Osteoblast (primary cell): Measurements from ENCODE around the gene ATOH8. TPM values are rescaled to one million over a fixed set of nuclear protein-coding genes. Genes with fewer than 3 reads are reported as not detected.

Experiments used
- DNase-seq: peaks from one replicate; pipeline ENCODE4 v3.0.0; 2011; ENCODE audit warnings: low spot score, mixed read lengths; ENCODE audit not compliant: insufficient read length; ENCODE audit errors: missing footprints
- H2AFZ ChIP-seq: 2 replicates; pipeline ENCODE4 v1.6.0; 2011; ENCODE audit warnings: mild to moderate bottlenecking, low read length
- H3K27ac ChIP-seq: 2 replicates; pipeline ENCODE4 v1.5.1; 2011; ENCODE audit warnings: mild to moderate bottlenecking, low read depth, low read length, moderate library complexity
- H3K27me3 ChIP-seq: 2 replicates; pipeline ENCODE4 v1.6.0; 2012; ENCODE audit warnings: mild to moderate bottlenecking, control low read depth, inconsistent platforms, low read length, moderate library complexity; ENCODE audit not compliant: insufficient read depth
- H3K36me3 ChIP-seq: 2 replicates; pipeline ENCODE4 v1.5.1; 2011; ENCODE audit warnings: mild to moderate bottlenecking, low read length, control low read depth, moderate library complexity; ENCODE audit not compliant: insufficient read depth
- H3K4me1 ChIP-seq: 2 replicates; pipeline ENCODE4 v1.5.1; 2011; ENCODE audit warnings: mild to moderate bottlenecking, low read length, control low read depth, moderate library complexity; ENCODE audit not compliant: insufficient read depth
- H3K4me2 ChIP-seq: 2 replicates; pipeline ENCODE4 v1.6.0; 2011; ENCODE audit warnings: mild to moderate bottlenecking, low read length; ENCODE audit not compliant: insufficient read depth
- H3K4me3 ChIP-seq: fragments of 200-600 bp; sonication (generic); 3 replicates; pipeline ENCODE4 v1.5.1; 2012; ENCODE audit warnings: mild to moderate bottlenecking, low read length, inconsistent platforms; ENCODE audit not compliant: insufficient read depth
- H3K79me2 ChIP-seq: 2 replicates; pipeline ENCODE4 v1.6.0; 2012; ENCODE audit warnings: mild to moderate bottlenecking, low read length, control low read depth, inconsistent platforms; ENCODE audit not compliant: insufficient read depth
- H3K9me3 ChIP-seq: 2 replicates; pipeline ENCODE4 v1.5.1; 2011; ENCODE audit warnings: low read depth, low read length, control low read depth
- H4K20me1 ChIP-seq: 2 replicates; pipeline ENCODE4 v1.6.0; 2012; ENCODE audit warnings: mild to moderate bottlenecking, low read length, control low read depth; ENCODE audit not compliant: insufficient read depth
- total RNA-seq: library from RNA; depleted of rRNA; stranded (reverse); fragments of >200 nt; gene quantifications from 2 replicates; pipeline ENCODE4 v1.2.3, GENCODE V29; 2012
- TF ChIP-seq, protein P1 (sequence below): IDR thresholded peaks from 2 replicates; pipeline ENCODE4 v1.5.1; 2011; ENCODE audit warnings: mild to moderate bottlenecking, low read depth, low read length, moderate library complexity; ENCODE audit errors: extremely low read depth

The ATOH8 gene
- total RNA-seq, 1 donor: 35.1 TPM

GRCh38 chr2:85784474-85784986 is 30.7 kb downstream of the ATOH8 start:
- peak overlapping the region; percentile 36 for H2AFZ ChIP-seq
- TF ChIP-seq, protein P1, sequence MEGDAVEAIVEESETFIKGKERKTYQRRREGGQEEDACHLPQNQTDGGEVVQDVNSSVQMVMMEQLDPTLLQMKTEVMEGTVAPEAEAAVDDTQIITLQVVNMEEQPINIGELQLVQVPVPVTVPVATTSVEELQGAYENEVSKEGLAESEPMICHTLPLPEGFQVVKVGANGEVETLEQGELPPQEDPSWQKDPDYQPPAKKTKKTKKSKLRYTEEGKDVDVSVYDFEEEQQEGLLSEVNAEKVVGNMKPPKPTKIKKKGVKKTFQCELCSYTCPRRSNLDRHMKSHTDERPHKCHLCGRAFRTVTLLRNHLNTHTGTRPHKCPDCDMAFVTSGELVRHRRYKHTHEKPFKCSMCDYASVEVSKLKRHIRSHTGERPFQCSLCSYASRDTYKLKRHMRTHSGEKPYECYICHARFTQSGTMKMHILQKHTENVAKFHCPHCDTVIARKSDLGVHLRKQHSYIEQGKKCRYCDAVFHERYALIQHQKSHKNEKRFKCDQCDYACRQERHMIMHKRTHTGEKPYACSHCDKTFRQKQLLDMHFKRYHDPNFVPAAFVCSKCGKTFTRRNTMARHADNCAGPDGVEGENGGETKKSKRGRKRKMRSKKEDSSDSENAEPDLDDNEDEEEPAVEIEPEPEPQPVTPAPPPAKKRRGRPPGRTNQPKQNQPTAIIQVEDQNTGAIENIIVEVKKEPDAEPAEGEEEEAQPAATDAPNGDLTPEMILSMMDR: no peak
- H4K20me1 ChIP-seq: peaks cover 26% of the 10 kb centered on the region
- peak overlapping the region; percentile 19 for H3K4me2 ChIP-seq
- H3K79me2 ChIP-seq: peaks cover 3% of the 10 kb centered on the region
- H3K27me3 ChIP-seq: no peaks in the 10 kb centered on the region
- no peak for DNase-seq
- H3K36me3 ChIP-seq: peaks cover 24% of the 10 kb centered on the region
- H3K27ac ChIP-seq: peak overlapping the region; percentile 68
- H3K4me1 ChIP-seq: peaks cover 28% of the 10 kb centered on the region
- H3K9me3 ChIP-seq: no peaks in the 10 kb centered on the region
- H3K4me3 ChIP-seq: peak overlapping the region; percentile 50

GRCh38 chr2:85785027-85785822 is 31.4 kb downstream of the ATOH8 start:
- peaks cover 24% of the 10 kb centered on the region for H3K36me3 ChIP-seq
- H3K4me2 ChIP-seq: peak overlapping the region; percentile 19
- H4K20me1 ChIP-seq: peaks cover 19% of the 10 kb centered on the region
- H3K27ac ChIP-seq: peak overlapping the region; percentile 68
- H3K9me3 ChIP-seq: no peaks in the 10 kb centered on the region
- H3K27me3 ChIP-seq: no peaks in the 10 kb centered on the region
- peaks cover 28% of the 10 kb centered on the region for H3K4me1 ChIP-seq
- H3K79me2 ChIP-seq: no peaks in the 10 kb centered on the region
- TF ChIP-seq, protein P1: no peak
- peak overlapping the region; percentile 50 for H3K4me3 ChIP-seq
- peak; percentile 97 for DNase-seq
- peak overlapping the region; percentile 36 for H2AFZ ChIP-seq

- no peaks in the 10 kb centered on the region for H3K9me3 ChIP-seq
- H3K27ac ChIP-seq: peak overlapping the region; percentile 68
- no peaks in the 10 kb centered on the region for H3K79me2 ChIP-seq
- peak overlapping the region; percentile 19 for H3K4me2 ChIP-seq
- H3K36me3 ChIP-seq: peaks cover 21% of the 10 kb centered on the region
- H2AFZ ChIP-seq: no peak overlapping the region
- peaks cover 19% of the 10 kb centered on the region for H4K20me1 ChIP-seq
- TF ChIP-seq, protein P1: no peak
- no peak overlapping the region for H3K4me3 ChIP-seq
- peaks cover 26% of the 10 kb centered on the region for H3K4me1 ChIP-seq
- H3K27me3 ChIP-seq: no peaks in the 10 kb centered on the region
- peak; percentile 87 for DNase-seq
Observed at GRCh38 chr2:85785871-85786270, 32.1 kb downstream of the ATOH8 start.

DNA sequence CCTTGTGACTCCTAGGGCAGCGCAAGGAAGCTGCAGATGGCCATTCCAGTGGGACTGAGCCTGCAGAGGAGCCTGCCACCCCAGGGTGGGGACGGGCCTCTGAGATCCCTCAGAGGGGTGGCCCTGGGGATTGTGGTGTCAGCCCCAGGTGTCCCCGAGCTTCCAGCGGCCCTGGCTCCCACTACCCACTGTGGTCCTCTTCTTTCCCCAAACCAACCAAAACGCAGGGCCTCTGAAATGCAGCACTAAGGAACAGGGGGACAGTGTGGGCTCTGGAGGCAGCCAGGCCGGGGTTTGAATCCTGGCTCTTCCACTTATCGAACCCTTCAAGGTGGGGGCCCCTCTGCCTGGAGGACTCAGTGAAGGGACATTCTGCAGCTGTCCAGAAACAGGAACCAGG is 32.7 kb downstream of the ATOH8 start:
- no peaks in the 10 kb centered on the region for H3K27me3 ChIP-seq
- DNase-seq: no peak
- peaks cover 23% of the 10 kb centered on the region for H3K4me1 ChIP-seq
- H3K36me3 ChIP-seq: peaks cover 18% of the 10 kb centered on the region
- no peak overlapping the region for H3K27ac ChIP-seq
- no peak overlapping the region for H3K4me3 ChIP-seq
- H4K20me1 ChIP-seq: peaks cover 19% of the 10 kb centered on the region
- no peak overlapping the region for H3K4me2 ChIP-seq
- no peaks in the 10 kb centered on the region for H3K9me3 ChIP-seq
- H3K79me2 ChIP-seq: no peaks in the 10 kb centered on the region
- TF ChIP-seq, protein P1: no peak
- no peak overlapping the region for H2AFZ ChIP-seq
